Endometrial microvascular endothelial cells (primary cell): ENCODE measurements around the gene S100A12. TPM values are rescaled to one million over a fixed set of nuclear protein-coding genes. Genes with fewer than 3 reads are reported as not detected.

Source experiments
- in situ Hi-C: cut with HindIII; loops from 2 replicates; pipeline ENCODE4 v1.10.0; 2017; ENCODE audit warnings: low sequenced_read_pairs, low pct_unique_long_range_greater_than_20kb; ENCODE audit errors: inconsistent ontology term
- total RNA-seq: library from RNA; depleted of rRNA; stranded (reverse); fragments of >200 nt; gene quantifications from one replicate; pipeline ENCODE4 v1.2.3, GENCODE V29; 2015; ENCODE audit errors: inconsistent ontology term

S100A12 gene
- total RNA-seq, 1 donor from 2014 or later, result not detected

DNA sequence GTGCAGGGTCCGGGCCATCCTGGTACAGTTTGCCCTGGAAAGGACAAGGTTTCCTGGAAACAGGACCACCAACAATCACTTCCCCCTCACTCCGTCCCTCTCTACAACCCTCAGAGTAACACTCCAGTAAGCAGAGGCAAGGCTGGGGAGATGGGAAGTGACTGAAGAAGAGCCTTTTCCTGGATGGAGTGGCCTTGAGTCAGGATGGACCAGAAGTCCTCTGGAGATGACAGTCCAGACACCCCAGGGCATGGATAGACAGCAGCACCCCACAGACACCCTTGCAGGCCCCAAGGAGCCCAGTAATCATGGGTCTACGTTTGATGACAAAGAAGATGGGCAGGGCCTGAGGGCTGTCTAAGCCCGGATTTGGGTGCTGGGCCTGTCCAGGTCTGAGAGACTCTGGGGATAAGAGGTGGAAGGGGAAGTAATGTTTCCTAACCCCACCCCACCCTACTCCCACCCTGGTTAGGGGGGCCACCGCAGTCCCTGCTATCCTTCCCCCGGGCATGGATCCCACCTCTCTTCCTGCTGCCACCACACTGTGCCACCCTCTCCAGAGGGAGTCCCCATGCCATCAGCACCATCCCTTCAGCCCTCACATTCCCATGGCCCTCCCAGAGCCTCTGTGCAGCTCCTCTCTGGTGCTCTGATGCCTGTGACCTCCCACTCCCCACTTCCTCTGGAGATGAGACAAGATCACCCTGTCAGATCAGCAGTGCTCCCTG is 22.7 kb upstream of the S100A12 start:
- in situ Hi-C loops, result no loop called here

DNA sequence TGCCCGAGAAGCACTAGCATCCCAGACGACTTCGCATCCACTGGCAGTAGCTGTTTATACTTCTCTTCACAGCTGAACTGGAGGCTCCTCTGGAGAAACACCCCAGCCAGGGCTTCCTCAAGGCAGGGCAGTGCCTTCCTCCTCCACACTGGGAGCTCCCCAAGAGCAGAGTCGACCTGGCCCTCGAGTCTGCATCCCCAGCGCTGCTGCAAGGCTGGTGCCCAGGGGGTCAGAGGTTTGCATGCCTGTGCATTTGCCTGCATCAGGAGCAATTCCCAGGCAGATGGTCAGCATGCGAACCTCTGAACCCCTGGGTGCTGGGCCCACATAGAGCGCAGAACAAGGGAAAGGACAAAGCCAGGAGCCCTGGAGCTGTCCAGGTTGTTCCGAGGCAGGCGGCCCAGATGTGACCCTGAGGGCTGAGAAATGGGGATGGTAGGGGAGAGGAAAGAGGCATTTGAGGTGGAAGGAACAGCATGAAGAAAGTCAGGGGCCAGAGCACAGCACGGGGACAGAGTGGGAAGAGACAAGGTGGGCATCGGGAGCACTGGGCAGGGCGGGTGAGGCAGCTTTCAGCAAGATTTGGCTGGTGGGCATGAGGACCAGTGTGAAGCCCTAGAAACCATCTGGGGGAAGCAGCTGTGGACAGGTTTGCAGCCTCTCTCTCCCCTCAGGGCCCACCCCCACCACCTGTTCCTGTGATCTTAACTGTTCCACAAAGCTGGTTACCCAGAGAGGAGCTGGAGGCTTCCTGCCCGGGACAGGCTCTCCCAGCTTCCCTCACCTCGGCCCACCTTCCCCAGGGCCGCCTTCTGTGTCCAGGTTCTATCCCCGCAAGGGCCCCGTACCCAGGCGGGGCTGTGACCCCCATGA is 21.9 kb upstream of the S100A12 start:
- in situ Hi-C loops, result no loop called here

DNA sequence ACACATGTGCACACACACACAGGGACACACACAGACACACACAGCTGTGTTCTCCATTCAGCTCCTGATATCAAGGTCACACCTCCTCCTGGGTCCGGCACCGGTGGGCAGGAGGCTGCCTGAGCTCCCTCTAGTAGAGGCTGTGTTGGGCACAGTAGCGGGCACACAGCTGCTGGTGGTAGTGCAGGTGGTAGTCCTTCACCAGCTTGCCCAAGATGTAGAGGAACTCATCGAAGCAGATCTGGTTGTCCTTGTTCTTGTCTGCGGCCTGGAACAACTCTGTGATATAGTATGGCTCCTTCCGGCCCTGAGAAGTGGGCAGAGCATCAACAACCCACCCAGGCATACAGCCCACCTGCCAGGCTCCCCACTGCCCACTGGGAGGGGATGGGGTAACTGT is 21.0 kb upstream of the S100A12 start:
- in situ Hi-C loops, result no loop called here

DNA sequence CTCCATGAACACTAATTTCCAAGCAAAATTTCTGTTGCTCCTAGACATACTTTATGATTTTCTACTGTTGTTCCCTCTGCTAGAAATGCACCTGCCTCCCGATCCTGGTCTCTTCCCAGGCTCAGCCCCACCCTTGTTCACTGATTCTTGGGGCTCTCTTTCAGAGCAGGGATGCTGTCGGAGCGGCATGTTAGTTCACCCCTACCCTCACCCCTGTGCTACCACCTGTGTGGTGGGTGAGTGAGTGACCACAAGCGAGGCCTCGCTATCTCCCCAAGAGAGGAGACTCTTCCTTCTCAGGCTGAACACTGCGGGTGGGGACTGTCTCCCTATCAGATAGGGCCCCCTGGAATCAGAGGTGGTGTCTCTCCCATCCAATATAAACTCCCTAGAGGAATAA is 20.4 kb upstream of the S100A12 start:
- in situ Hi-C loops, result no loop called here

DNA sequence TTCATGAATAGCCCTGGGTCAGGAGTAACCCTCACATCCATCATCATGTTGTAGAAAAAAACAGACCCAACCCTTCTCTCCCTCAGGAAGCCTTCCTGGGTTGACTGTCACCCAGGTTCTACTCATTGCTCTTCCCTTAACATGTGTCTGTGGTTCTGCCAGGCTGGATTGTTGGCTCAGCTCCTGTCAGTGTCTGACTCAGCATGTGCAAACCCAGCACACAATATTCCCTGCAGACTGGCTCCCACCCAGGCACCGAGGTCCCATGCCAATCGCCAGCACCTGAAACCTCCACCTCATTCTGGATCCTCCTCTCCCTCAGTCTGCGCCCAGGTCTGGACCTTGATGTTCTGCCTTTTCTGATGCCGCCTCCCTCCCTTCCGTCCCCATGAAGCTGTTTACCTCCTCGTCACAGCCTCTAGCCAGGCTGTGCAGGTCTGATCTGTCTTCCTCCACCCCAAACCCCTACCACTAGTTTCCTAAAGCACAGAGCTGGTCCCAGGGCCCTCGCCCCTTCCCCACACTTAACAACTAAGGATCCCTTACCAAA is 19.8 kb upstream of the S100A12 start:
- in situ Hi-C loops, result no loop called here

DNA sequence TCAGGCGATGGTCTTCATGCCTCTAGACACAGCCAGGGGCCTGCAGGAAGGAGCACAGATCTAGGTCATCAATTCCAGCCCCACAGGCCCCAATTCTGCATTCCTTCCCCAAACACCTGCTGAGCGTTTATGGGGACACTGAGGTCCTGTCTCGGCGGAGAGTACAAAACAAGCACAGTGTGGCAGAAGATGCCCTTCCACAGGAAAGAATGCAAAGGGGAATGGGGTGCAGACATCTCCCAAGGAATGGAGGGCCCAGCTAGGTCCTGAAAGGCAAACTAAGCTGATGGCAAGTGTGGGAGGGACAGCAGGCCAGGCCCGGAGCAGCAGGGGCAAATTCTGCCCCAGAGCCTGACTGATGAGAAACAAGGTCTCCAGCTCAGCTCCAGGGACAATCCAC is 19.0 kb upstream of the S100A12 start:
- in situ Hi-C loops, result no loop called here

DNA sequence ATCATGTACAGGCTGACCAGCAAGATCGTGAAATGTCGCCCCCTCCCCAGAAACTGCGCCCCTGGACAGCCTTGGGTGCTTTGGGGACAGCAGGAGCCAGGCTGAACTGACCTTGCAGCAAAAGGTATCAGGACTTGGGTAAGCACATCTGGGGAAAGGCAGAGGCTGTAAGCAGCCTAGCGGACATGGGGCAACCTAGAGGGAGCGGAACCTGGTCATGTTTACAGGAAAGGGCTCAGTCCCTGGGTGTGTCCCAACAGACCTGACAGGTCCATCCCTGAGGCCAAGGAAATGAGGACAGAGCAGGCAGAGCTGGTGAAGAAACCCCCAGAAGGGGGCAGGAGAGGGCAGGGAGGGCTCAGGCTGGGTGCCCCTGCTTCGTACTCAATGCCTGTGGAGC is 18.5 kb upstream of the S100A12 start:
- in situ Hi-C loops, result no loop called here

DNA sequence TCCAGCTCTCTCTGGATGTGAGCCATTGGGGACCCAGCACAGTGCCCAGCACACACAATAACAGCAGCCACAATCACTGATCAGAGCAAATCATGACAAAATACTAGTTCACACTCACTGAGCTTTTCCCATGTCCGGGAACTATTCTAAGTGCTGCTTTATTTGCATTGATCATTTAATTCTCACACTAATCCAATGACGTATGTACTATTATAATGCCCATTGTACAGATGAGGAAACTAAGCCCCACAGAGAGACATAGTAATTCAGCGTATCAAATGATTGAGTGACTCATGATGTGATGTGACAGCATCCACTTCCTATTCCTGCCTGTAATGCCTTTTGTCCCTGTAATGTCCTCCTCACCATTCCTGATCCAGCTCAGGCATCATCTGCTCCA is 17.4 kb upstream of the S100A12 start:
- in situ Hi-C loops, result no loop called here

DNA sequence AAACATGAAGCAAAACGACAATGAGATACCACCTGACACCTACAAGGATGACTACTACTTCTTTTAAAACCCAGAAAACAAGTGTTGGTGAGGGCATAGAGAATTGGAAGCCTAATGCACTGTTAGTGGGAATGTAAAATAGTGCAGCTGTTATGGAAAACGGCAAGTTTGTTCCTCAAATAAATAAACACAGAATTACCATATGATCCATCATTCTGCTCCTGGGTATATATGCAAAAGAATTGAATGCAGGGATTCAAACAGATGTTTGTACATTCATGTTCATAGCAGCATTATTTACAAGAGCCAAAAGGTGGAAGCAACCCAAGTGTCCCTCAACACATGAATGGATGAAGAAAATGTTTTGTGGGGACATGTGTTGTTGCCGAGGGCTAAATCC is 16.8 kb upstream of the S100A12 start:
- in situ Hi-C loops, result no loop called here

DNA sequence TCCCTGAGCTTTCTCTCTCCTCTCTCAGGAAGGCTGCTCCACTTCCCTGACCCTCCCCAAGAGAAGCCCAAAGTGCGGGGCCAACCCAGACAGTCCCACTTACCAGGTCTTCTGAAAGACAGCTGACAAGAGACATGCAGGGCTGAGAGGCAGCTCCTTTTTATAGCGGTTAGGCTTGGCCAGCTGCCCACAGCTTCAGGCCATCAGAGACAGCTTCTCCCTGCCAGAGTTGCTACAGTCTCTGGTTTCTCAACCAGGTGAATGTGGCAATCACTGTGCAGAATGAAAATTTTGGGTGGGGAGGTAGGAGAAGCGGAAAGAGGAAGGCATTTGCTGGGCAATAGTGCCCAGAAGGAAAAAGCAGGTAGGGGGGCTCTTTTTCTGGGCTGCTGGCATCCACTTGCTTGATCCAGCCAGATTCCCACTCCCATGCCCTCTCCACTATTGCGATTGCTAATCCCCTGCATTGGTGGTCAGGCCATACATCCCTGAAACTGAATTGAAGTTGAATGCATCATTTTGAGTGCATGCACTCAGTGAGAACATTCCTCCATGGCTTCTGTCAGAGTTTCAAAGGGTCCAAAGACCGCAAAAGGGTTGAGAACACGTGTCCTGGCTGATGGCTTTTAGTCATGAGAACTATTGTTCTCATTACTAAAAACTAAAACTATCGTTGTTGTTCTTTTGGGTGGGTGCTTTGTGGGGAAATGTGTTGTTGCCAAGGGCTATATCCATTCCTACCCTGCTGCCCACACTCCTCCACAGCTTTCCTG is 15.7 kb upstream of the S100A12 start, which contains the start of gene S100A8:
TSS of gene S100A8 (minus strand) at position 136 of the 773 bp plus-strand sequence. CDS start 538 bp downstream, outside the sequence.
- in situ Hi-C loops, result no loop called here

DNA sequence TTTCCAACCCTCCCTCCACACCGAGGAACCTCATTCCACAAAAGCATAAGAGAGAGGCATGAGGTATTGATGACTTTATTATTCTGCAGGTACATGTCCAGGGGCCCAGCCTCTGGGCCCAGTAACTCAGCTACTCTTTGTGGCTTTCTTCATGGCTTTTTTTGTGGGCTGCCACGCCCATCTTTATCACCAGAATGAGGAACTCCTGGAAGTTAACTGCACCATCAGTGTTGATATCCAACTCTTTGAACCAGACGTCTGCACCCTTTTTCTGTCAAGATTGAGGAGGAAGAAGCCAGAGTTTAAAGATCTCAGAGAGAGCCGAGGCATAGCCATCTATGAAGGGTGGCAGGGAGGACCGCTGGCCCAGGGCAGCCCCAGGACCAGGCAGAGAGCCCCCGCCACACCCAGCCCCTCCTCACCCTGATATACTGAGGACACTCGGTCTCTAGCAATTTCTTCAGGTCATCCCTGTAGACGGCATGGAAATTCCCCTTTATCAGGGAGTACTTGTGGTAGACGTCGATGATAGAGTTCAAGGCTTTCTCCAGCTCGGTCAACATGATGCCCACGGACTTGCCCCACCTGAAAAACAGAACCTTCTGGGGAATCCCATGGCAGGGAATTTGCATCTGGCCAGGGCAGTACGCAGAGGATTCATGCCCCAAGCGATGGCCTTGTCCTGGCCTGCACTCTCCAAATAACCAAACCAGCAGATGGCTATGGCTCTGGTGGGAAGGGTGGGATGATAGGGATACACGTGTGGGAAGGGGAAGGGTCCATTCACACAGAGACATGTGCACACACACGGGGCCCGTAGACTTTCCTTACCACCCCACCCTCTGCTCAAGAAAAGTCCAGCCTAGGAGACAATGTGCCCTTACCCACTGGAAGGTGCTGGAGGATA is 14.8 kb upstream of the S100A12 start:
- in situ Hi-C loops, result no loop called here

DNA sequence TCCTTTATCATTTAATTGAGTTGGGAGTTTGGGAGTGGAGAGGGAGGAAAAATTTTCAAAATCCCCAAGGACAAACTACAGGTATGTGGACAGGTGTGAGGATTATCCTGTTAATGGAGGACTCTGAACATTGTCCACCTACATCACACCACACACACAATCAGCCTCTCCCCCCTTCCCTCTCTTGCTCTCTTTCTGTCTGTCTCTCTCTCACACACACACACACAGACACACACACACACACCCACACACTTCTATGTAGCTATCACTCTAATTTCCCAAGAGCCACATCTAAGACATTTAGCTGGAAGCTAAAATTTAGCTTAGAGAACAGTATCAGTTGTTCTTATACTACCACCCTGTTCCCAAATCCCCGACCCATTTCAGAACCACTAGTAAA is 14.0 kb upstream of the S100A12 start:
- in situ Hi-C loops, result no loop called here

DNA sequence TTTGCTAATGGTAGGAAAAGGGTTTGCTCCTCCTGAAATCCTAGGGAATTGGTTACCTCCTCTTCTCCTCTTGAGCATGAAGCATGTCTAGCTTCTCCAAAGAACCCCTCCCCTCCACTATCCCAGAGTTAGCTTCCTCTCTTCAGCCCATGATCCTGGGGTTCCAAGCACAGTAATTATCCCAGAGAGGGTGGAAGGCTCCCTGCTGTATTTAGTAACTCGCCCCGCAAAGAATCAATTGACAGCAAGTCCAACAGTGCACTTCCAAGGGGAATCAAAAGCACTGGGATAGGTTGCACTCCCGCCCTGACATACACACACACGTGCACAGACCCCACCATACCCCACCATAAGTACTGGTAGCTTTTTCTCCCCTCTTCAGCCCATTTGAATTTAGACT is 12.4 kb upstream of the S100A12 start:
- in situ Hi-C loops, result no loop called here

DNA sequence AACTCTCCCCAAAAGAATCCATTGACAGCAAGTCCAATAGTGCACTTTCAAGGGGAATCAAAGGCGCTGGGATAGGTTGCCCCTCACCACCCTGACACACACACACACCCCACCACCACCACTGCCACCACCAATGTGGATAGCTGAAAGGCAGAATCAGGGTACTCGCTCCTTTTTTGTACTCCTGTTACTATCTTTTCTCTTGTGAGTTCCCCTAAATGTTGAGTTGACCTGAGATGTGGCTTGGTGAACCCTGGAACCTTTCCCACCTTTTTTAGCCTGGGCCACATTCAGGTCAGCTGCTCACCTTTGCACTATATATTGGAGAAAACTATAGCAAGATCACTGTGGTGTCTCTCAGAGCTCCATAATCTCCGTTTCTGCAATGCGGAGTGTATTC is 11.6 kb upstream of the S100A12 start:
- in situ Hi-C loops, result no loop called here

DNA sequence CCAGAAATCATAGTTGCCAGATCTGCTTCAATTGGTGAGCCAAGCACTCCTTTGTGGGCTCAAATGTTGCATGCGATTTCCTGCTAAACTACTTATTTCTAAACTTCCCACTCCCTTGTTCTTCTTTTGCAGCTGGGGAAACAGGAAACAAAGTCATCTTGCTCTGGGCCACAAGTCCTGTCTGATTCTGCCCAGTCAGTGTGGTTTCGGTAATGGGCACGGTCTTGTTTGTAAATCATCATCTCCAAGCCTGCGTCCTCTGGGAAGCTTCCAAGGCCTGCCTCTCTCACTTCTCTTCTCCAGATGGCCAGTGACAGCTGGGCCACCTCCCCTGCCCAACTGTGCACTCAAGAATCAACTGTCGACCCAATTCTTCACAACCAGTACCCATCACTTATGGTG is 11.1 kb upstream of the S100A12 start:
- in situ Hi-C loops, result no loop called here

DNA sequence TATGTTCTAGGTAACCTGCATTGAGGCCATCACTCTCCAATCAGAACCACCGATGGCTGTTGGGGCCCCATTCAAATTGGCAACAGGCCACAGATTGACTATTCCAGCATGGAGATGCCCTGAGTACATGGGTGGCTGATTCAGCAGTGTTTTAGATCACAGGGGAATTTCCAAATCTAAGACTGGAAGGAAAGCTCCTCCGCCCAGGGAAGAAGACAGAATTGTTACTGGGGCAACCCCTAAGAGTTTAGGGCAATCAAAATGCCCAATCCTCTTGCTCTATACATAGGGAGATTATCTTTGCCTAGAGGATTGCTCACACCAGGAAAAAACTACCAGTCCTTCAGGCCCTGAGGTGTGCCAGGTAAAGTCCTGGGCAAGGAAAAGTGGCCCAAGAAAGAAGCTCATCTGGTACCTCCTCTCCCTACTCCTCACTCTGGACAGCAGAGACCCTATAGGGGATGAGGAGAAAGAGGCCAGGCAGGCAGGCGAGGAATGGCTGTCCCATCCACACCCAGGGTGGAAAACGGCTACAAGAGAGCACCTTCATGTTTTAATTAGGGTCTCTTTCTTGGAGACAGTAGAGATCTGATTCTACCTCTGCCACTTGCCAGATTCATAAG is 9.6 kb upstream of the S100A12 start:
- in situ Hi-C loops, result no loop called here

DNA sequence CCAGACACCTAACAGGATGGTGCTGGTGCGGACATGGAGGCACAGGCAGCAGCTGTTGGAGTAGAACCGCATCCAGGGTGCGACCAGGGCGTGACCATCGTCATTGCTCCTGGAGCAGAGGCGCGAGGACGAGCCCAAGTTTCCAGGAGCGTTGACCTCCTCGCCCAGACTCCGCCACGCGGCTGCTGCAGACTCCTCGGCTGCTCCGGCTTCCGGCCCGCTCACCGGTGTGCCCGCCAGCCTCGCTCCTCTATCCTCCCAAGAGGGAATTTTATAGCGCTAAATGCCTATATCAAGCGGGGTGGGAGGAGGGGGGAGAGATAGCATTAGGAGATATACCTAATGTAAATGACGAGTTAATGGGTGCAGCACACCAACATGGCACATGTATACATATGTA is 5.3 kb upstream of the S100A12 start:
- in situ Hi-C loops, result no loop called here

DNA sequence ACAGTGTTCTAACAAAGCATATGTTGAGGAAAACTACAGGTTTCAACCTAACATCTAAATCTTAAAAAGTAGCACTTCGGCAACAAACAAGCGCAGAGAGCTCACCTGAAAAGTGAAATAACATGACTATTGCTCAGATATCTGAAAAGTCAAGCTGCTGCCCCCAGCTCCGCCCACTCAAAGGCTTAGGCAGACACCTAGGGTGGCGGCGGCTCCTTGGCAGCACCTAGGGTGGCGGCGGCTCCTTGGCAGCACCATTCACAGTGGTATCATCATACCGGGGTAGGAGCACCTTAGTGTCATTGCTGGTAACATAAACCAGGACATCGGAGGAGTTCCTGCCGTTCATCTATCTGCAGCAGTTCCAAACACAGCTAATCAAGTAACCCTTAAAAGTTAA is 4.2 kb upstream of the S100A12 start:
- in situ Hi-C loops, result no loop called here
